Neutrophil (primary cell): ENCODE results near the gene TTC12.

Experiments used
- H3K27ac ChIP-seq: fragments of 200-600 bp; sonication (generic); 2 replicates; pipeline ENCODE4 v1.5.1; 2016; ENCODE audit warnings: mild to moderate bottlenecking, moderate library complexity
- H3K27me3 ChIP-seq: fragments of 200-600 bp; sonication (generic); 2 replicates; pipeline ENCODE4 v1.6.0; 2016; ENCODE audit warnings: mild to moderate bottlenecking
- H3K36me3 ChIP-seq: fragments of 200-600 bp; sonication (generic); 2 replicates; pipeline ENCODE4 v1.5.1; 2017
- H3K4me1 ChIP-seq, 2 experiments: fragments of 200-600 bp in 1 of 2; sonication (generic) in 1 of 2; 1 replicate in 1 of 2; 2 replicates in 1 of 2; pipeline versions ENCODE4 v1.5.1 to v1.6.1; 2013 to 2016; ENCODE audit warnings: low read depth in 1 of 2, low read length in 1 of 2, mild to moderate bottlenecking in 1 of 2, moderate library complexity in 1 of 2; ENCODE audit not compliant: control insufficient read depth in 1 of 2, insufficient read depth in 1 of 2
- H3K4me3 ChIP-seq, 2 experiments: fragments of 200-600 bp in 1 of 2; sonication (generic) in 1 of 2; 1 replicate in 1 of 2; 2 replicates in 1 of 2; pipeline ENCODE4 v1.5.1; 2013 to 2016; ENCODE audit warnings: low read depth in 1 of 2, low read length in 1 of 2, mild to moderate bottlenecking in 1 of 2, moderate library complexity in 1 of 2
- H3K9me3 ChIP-seq: fragments of 200-600 bp; sonication (generic); 2 replicates; pipeline ENCODE4 v1.5.1; 2016
- TF ChIP-seq, protein P1 (sequence below): fragments of 200-600 bp; sonication (generic); IDR thresholded peaks from 2 replicates; pipeline ENCODE4 v1.5.1; 2016; ENCODE audit warnings: antibody characterized with exemption

Gene TTC12

DNA sequence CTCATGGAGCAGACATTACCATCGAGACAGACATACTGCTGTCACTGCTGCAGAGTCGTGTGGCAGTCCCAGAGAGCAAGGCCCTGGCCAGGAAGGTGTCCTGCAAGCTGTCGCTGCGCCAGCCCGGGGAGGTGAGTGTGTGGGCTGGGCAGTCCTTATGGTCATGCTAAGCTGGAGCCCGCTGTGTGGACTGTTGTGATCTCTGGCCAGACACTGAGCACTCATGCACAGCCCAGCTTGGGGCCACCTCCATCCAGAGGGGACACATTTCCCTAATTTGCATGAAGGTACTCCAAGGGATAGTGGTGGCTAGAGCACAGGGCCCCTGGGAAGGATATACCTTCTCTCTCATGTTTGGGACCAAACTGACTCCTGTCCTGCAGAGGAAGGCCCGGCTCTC is 82.8 kb downstream of the TTC12 start:
- Histone ChIP-seq H3K4me1 (no peaks in the 10 kb centered on the region), H3K27me3 (peaks cover 4% of the 10 kb centered on the region), H3K9me3 (no peaks in the 10 kb centered on the region), H3K27ac (no peak overlapping the region), H3K4me3 (no peak overlapping the region), H3K36me3 (no peaks in the 10 kb centered on the region)
- TF ChIP-seq, protein P1, sequence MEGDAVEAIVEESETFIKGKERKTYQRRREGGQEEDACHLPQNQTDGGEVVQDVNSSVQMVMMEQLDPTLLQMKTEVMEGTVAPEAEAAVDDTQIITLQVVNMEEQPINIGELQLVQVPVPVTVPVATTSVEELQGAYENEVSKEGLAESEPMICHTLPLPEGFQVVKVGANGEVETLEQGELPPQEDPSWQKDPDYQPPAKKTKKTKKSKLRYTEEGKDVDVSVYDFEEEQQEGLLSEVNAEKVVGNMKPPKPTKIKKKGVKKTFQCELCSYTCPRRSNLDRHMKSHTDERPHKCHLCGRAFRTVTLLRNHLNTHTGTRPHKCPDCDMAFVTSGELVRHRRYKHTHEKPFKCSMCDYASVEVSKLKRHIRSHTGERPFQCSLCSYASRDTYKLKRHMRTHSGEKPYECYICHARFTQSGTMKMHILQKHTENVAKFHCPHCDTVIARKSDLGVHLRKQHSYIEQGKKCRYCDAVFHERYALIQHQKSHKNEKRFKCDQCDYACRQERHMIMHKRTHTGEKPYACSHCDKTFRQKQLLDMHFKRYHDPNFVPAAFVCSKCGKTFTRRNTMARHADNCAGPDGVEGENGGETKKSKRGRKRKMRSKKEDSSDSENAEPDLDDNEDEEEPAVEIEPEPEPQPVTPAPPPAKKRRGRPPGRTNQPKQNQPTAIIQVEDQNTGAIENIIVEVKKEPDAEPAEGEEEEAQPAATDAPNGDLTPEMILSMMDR: no peak

DNA sequence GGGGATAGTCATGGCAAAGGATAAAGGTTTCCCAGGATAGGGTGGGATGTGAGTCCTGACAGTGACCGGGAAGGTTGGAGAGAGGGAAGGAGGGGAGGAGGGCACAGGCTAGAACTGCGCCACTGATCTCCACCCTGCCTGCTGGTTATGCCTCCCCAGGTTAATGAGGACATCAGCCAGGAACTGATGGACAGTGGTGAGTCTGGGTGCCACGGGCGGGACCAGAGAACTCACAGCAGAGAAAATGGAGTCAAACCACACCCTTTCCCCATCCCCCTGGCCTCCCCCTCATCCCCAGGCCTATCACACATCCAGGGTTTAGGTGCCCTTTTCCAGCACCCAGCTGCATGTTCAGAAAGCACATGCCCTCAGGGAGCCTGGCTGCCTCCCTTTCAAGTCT is 83.4 kb downstream of the TTC12 start:
- Histone ChIP-seq H3K9me3 (no peaks in the 10 kb centered on the region), H3K27me3 (no peaks in the 10 kb centered on the region), H3K4me3 (no peak overlapping the region), H3K36me3 (no peaks in the 10 kb centered on the region), H3K4me1 (no peaks in the 10 kb centered on the region), H3K27ac (no peak overlapping the region)
- TF ChIP-seq, protein P1: no peak

DNA sequence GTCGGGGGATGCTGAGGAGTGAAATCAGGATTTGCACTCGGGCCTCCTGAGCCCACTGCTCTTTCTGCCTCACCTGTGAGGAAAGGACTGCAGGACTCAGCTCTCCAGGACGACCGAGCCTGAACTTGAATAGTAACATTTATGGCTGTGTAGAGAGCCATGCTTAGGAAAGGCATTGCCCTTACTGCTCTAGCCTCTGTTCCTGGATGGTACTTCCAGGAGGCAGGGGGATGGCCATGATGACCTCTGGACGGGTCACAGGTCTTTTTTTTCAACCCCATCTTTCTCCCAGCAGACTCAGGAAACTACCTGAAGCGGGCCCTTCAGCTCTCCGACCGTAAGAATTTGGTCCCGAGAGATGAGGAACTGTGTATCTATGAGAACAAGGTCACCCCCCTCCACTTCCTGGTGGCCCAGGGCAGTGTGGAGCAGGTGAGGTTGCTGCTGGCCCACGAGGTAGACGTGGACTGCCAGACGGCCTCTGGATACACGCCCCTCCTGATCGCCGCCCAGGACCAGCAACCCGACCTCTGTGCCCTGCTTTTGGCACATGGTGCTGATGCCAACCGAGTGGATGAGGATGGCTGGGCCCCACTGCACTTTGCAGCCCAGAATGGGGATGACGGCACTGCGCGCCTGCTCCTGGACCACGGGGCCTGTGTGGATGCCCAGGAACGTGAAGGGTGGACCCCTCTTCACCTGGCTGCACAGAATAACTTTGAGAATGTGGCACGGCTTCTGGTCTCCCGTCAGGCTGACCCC is 84.5 kb downstream of the TTC12 start:
- Histone ChIP-seq H3K27ac (no peak overlapping the region), H3K9me3 (no peaks in the 10 kb centered on the region), H3K36me3 (no peaks in the 10 kb centered on the region), H3K4me1 (no peaks in the 10 kb centered on the region), H3K4me3 (no peak overlapping the region), H3K27me3 (no peaks in the 10 kb centered on the region)
- TF ChIP-seq, protein P1: no peak

DNA sequence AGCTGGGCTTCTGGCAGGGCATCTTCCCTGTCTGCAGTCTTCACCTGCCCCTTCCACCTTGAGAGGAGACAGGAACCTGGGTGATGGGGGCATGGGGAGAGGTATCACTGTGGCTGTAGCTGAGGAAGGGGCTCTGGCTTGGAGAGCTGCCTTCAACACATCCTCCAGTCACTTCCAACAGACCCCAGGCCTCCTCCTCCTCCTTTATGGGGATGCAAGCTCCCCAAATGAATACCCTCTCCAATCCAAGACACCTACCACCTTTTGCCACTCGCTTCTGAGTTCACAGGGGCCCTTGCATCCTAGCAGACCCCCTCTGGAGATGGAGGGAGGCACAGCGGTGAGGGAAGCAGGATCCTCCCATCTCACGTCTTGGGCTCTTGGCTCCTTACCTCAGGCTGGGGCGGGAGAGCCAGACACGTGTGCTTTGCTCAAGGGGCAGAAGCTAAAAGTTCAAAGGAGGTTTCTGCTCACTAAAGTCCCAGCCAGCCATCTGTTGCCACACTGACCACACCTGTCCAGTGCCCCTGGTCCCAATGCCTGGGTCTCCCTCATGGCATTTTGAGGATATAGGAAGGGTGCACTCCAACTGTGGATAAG is 86.3 kb downstream of the TTC12 start:
- no peaks in the 10 kb centered on the region for H3K27me3 ChIP-seq
- TF ChIP-seq, protein P1: no peak
- no peak overlapping the region for H3K27ac ChIP-seq
- no peaks in the 10 kb centered on the region for H3K36me3 ChIP-seq
- H3K4me1 ChIP-seq: no peaks in the 10 kb centered on the region
- H3K9me3 ChIP-seq: no peaks in the 10 kb centered on the region
- H3K4me3 ChIP-seq: no peak overlapping the region

DNA sequence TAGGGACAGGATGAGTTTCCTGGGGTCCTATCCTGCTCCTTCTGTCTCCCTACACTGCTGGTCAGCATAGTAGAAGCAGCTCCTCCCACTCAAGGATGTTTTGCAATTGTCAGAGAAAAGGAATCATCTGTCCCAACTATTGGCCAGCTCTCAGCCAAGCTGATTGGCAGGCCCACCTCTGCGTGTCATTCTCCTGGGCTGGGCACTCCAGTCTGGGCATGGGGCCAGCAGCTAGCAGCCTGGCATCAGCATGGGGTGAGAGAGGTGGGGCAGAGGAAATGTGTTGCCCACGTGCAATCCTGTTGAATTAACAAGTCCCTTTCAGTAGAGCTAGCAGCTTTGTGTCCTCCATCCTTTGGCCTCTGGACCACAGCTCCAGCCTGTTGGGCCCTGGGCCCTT is 87.3 kb downstream of the TTC12 start:
- Histone ChIP-seq H3K9me3 (no peaks in the 10 kb centered on the region), H3K4me1 (no peaks in the 10 kb centered on the region), H3K27me3 (no peaks in the 10 kb centered on the region), H3K4me3 (no peak overlapping the region), H3K36me3 (no peaks in the 10 kb centered on the region), H3K27ac (no peak overlapping the region)
- TF ChIP-seq, protein P1: no peak
